Loucy (cell line): Measurements from ENCODE around the gene LRRC27.

Experiments
- H2AFZ ChIP-seq: fragments of 200-600 bp; sonication (generic); 2 replicates; pipeline ENCODE4 v1.6.0; 2016; ENCODE audit warnings: antibody characterized with exemption, mild to moderate bottlenecking, low read length, moderate library complexity
- H3F3A ChIP-seq: fragments of 200-600 bp; 2 replicates; pipeline ENCODE4 v1.6.0; 2016; ENCODE audit warnings: antibody characterized with exemption, low read depth, mild to moderate bottlenecking
- H3K27me3 ChIP-seq: fragments of 200-600 bp; sonication (generic); 2 replicates; pipeline ENCODE4 v1.6.1; 2014; ENCODE audit warnings: low read length, mild to moderate bottlenecking; ENCODE audit not compliant: insufficient read depth, poor library complexity, severe bottlenecking
- H3K36me3 ChIP-seq: fragments of 200-600 bp; sonication (generic); 2 replicates; pipeline ENCODE4 v1.6.1; 2016; ENCODE audit warnings: low read length; ENCODE audit not compliant: insufficient read depth
- H3K4me1 ChIP-seq: fragments of 200-600 bp; sonication (generic); 2 replicates; pipeline ENCODE4 v1.5.1; 2014; ENCODE audit warnings: low read length, mild to moderate bottlenecking; ENCODE audit not compliant: insufficient read depth, poor library complexity, severe bottlenecking
- H3K4me2 ChIP-seq: fragments of 200-600 bp; sonication (generic); 2 replicates; pipeline ENCODE4 v1.6.0; 2014; ENCODE audit warnings: antibody characterized with exemption, low read length, low read depth, mild to moderate bottlenecking; ENCODE audit not compliant: poor library complexity, severe bottlenecking
- H3K4me3 ChIP-seq: fragments of 200-600 bp; sonication (generic); 2 replicates; pipeline ENCODE4 v1.5.1; 2014; ENCODE audit warnings: low read length, mild to moderate bottlenecking, mixed read lengths; ENCODE audit not compliant: poor library complexity, severe bottlenecking
- H3K79me2 ChIP-seq: fragments of 200-600 bp; sonication (generic); 2 replicates; pipeline ENCODE4 v1.6.1; 2014; ENCODE audit warnings: low read length; ENCODE audit not compliant: insufficient read depth
- H3K9ac ChIP-seq: fragments of 200-600 bp; sonication (generic); 2 replicates; pipeline ENCODE4 v1.6.0; 2014; ENCODE audit warnings: mild to moderate bottlenecking, low read depth, low read length, moderate library complexity; ENCODE audit not compliant: poor library complexity, severe bottlenecking
- H3K9me2 ChIP-seq: fragments of 200-600 bp; sonication (generic); replicated peaks from 2 replicates; pipeline ENCODE4 v1.6.1; 2016; ENCODE audit warnings: low read depth, low read length, mixed read lengths
- H3K9me3 ChIP-seq: fragments of 200-600 bp; sonication (generic); 2 replicates; pipeline ENCODE4 v1.6.1; 2014; ENCODE audit warnings: mild to moderate bottlenecking, antibody characterized with exemption, low read length, low read depth; ENCODE audit not compliant: insufficient read depth
- H4K20me1 ChIP-seq: fragments of 200-600 bp; sonication (generic); 2 replicates; pipeline ENCODE4 v1.6.0; 2014; ENCODE audit warnings: antibody characterized with exemption, low read length, mild to moderate bottlenecking; ENCODE audit not compliant: insufficient read depth, poor library complexity, severe bottlenecking
- EZH2phosphoT487 ChIP-seq: fragments of 200-600 bp; IDR thresholded peaks from 2 replicates; pipeline ENCODE4 v1.6.1; 2018; ENCODE audit warnings: antibody characterized with exemption, mild to moderate bottlenecking, moderate library complexity, borderline replicate concordance
- TF ChIP-seq, protein P1 (sequence below): fragments of 200-600 bp; sonication (generic); conservative IDR thresholded peaks from 2 replicates; pipeline ENCODE4 v1.5.1; 2014; ENCODE audit warnings: mild to moderate bottlenecking, antibody characterized with exemption, low read length

LRRC27 gene

DNA sequence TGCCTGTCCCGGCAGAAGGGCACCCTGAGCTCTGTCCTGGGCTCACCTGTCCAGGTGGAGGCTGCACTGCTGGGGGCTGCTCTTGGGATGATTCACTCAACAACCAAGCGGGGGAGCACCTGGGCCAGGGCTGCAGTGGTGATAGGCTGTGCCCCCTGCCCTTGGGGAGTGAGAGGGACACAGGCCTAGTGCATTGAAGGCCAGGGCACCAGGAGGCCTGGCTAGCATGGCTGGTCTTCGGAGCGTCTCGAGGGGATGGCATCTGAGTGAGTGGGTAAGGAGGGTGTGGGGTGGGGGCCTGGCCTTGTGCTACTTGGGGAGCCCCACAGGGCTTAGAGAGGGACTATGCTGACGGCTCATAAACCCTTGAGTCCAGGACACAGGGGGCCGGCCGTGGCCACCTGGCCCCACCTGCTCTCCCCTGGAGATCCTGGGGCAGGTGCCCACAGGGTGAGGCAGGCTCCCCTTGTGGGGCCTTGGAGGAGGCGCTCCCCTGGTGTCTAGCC, 68.1 kb downstream of the LRRC27 start:
- Histone ChIP-seq H2AFZ (no peak overlapping the region), H3K36me3 (peaks cover 3% of the 10 kb centered on the region; the same call in 1 of the 2 replicates), H4K20me1 (peaks cover 42% of the 10 kb centered on the region), H3K9ac (peak overlapping the region; percentile 53), H3K4me2 (peak overlapping the region; percentile 94), H3K27me3 (no peaks in the 10 kb centered on the region), H3K9me3 (no peaks in the 10 kb centered on the region), H3K79me2 (peaks cover 77% of the 10 kb centered on the region), H3F3A (no peaks in the 10 kb centered on the region), H3K4me1 (peaks cover 51% of the 10 kb centered on the region), H3K4me3 (peak overlapping the region; percentile 80), H3K9me2 (no peaks in the 10 kb centered on the region)
- TF ChIP-seq, protein P1, sequence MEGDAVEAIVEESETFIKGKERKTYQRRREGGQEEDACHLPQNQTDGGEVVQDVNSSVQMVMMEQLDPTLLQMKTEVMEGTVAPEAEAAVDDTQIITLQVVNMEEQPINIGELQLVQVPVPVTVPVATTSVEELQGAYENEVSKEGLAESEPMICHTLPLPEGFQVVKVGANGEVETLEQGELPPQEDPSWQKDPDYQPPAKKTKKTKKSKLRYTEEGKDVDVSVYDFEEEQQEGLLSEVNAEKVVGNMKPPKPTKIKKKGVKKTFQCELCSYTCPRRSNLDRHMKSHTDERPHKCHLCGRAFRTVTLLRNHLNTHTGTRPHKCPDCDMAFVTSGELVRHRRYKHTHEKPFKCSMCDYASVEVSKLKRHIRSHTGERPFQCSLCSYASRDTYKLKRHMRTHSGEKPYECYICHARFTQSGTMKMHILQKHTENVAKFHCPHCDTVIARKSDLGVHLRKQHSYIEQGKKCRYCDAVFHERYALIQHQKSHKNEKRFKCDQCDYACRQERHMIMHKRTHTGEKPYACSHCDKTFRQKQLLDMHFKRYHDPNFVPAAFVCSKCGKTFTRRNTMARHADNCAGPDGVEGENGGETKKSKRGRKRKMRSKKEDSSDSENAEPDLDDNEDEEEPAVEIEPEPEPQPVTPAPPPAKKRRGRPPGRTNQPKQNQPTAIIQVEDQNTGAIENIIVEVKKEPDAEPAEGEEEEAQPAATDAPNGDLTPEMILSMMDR: 0 out of 2 replicates have a peak, but pooled peaks have one; percentile 19
- no peak for TF ChIP-seq EZH2phosphoT487

DNA sequence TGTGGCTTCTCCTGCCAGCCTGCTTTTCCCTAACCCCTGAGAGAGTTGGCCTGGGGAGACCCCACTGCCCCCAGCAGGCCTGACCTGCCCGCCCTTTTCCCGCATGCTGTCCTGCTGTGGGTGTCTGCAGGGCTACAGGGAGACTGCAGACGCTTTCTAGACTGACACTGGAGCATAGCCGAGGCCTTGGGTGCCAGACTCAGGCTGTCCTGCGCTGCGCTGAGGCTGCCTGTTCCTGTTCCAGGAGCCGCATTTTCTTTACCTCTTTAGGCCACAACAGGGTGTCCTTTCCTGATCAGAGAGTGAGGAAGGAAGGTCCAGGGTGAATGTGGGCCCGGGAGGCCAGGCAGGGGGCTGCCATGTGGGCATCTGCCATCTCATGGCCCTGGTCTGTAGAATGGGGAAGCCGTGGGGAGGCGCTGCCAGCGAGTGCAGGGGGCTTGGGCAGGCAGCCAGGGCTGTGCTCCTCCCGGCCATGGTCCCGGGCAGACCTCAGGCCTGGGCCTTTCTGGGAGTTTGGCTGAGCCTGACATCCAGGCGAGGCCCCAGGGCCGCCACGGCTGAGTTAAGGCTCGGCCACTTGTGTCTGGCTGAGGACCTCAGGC, 68.7 kb downstream of the LRRC27 start:
- peaks cover 42% of the 10 kb centered on the region for H4K20me1 ChIP-seq
- H3K4me1 ChIP-seq: peaks cover 46% of the 10 kb centered on the region
- no peaks in the 10 kb centered on the region for H3K27me3 ChIP-seq
- peak overlapping the region; percentile 80 for H3K4me3 ChIP-seq
- peak overlapping the region; percentile 53 for H3K9ac ChIP-seq
- peaks cover 79% of the 10 kb centered on the region for H3K79me2 ChIP-seq
- H3K9me2 ChIP-seq: no peaks in the 10 kb centered on the region
- H3F3A ChIP-seq: no peaks in the 10 kb centered on the region
- H2AFZ ChIP-seq: no peak overlapping the region
- peak overlapping the region; percentile 94 for H3K4me2 ChIP-seq
- no peaks in the 10 kb centered on the region for H3K9me3 ChIP-seq
- H3K36me3 ChIP-seq: peaks cover 8% of the 10 kb centered on the region; the same call in 1 of the 2 replicates
- TF ChIP-seq, protein P1: no peak
- TF ChIP-seq EZH2phosphoT487: no peak

DNA sequence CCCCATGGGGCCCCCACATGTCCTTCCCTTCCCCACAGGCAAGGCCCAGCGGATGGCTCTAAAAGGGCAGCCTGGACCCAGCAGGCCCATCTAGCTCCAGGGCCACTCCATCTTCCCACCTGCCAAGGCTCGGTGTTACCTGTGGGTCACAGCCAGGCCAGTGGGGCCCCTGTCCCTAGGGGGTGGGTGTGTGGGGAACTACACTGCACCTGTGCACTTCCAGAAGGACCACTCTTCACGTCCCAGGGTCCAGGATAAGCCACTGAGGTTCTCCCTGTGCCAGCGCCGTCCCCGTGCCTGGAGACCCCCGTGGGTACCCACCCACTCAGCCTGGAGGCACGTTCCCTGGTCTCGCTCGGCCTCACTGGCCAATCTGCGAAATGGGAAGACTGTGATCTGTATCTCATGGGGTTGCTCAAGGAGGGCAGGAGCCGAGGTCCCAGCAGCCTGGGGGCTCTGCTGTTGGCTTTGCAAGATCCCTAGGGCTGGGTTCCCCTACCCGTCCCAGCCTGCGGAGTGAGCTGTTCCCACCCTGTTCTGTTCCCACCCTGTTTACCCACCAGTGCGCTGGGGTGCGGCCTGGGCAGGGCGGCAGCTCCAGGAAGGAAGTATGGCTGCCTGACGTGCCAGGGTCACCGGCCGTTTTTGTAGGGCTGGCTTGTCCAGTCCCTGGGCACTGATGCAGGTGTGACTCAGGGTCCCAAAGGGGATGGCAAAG, 69.6 kb downstream of the LRRC27 start:
- H3K4me1 ChIP-seq: peaks cover 42% of the 10 kb centered on the region
- no peak overlapping the region for H2AFZ ChIP-seq
- no peaks in the 10 kb centered on the region for H3K9me3 ChIP-seq
- no peak for TF ChIP-seq EZH2phosphoT487
- TF ChIP-seq, protein P1: no peak
- H3K4me2 ChIP-seq: peak overlapping the region; percentile 94
- H3K4me3 ChIP-seq: peak overlapping the region; percentile 80
- H4K20me1 ChIP-seq: peaks cover 42% of the 10 kb centered on the region
- peaks cover 17% of the 10 kb centered on the region; the same call in 1 of the 2 replicates for H3K36me3 ChIP-seq
- H3K79me2 ChIP-seq: peaks cover 82% of the 10 kb centered on the region
- no peaks in the 10 kb centered on the region for H3K27me3 ChIP-seq
- peak overlapping the region; percentile 53 for H3K9ac ChIP-seq
- no peaks in the 10 kb centered on the region for H3K9me2 ChIP-seq
- H3F3A ChIP-seq: no peaks in the 10 kb centered on the region
